Panc1 (cell line): Measurements from ENCODE around the gene LRP1B. TPM values are rescaled to one million over a fixed set of nuclear protein-coding genes. Genes with fewer than 3 reads are reported as not detected.

ENCODE experiments used
- ATAC-seq: fragments of 200-7000 bp; cut with Tn5 transposase; 2 replicates; pipeline ENCODE4 v1.9.1; 2020; ENCODE audit warnings: mild to moderate bottlenecking, moderate library complexity
- BruUV-seq: library from RNA; stranded (reverse); fragments of 400-500 nt; replicated peaks from 2 replicates; lab custom pipeline; 2021; lab: Mats Ljungman, UMichigan
- CTCF ChIA-PET: fragments of 300-600 bp; sonication (Branson Sonifier 250); formaldehyde crosslinking; loops from one replicate; lab custom pipeline; 2022; ENCODE audit warnings: antibody characterized with exemption; lab: Charles Lee
- POLR2A ChIA-PET: fragments of 300-600 bp; sonication (Branson Sonifier 250); formaldehyde crosslinking; loops from one replicate; lab custom pipeline; 2022; ENCODE audit warnings: antibody characterized with exemption; lab: Charles Lee
- DNase-seq: peaks from one replicate; pipeline ENCODE4 v3.0.0-alpha.2; 2010; ENCODE audit warnings: low read depth, low spot score
- H3K27ac ChIP-seq: 2 replicates; pipeline ENCODE4 v1.5.1; 2011; ENCODE audit warnings: mild to moderate bottlenecking, low read length, inconsistent platforms
- H3K27me3 ChIP-seq: fragments of 200-500 bp; sonication (Bioruptor generic); 2 replicates; pipeline ENCODE4 v1.6.0; 2014; ENCODE audit warnings: low read length, inconsistent platforms; ENCODE audit not compliant: control insufficient read depth, insufficient read depth
- H3K36me3 ChIP-seq: fragments of 200-500 bp; sonication (Bioruptor generic); 2 replicates; pipeline ENCODE4 v1.5.1; 2014; ENCODE audit warnings: inconsistent platforms, mild to moderate bottlenecking, low read length, moderate library complexity; ENCODE audit not compliant: control insufficient read depth, insufficient read depth
- H3K4me1 ChIP-seq: 2 replicates; pipeline ENCODE4 v1.5.1; 2011; ENCODE audit warnings: inconsistent platforms, mild to moderate bottlenecking, low read length, moderate library complexity; ENCODE audit not compliant: control insufficient read depth, insufficient read depth
- H3K4me3 ChIP-seq, 2 experiments: 2 replicates each; pipeline ENCODE4 v1.5.1; 2011 to 2012; ENCODE audit warnings: low read depth in 2 of 2, low read length in 2 of 2, mild to moderate bottlenecking in 2 of 2, inconsistent platforms in 1 of 2, moderate library complexity in 1 of 2
- H3K9me3 ChIP-seq: fragments of 200-500 bp; sonication (Bioruptor generic); 2 replicates; pipeline ENCODE4 v1.5.1; 2014; ENCODE audit warnings: low read depth, mild to moderate bottlenecking, inconsistent platforms, low read length, moderate library complexity; ENCODE audit not compliant: control insufficient read depth, insufficient read depth
- CTCF ChIP-seq: fragments of 450-650 bp; IDR thresholded peaks from 2 replicates; pipeline ENCODE4 v1.5.1; 2017; ENCODE audit warnings: mild to moderate bottlenecking
- POLR2AphosphoS5 ChIP-seq: IDR thresholded peaks from 2 replicates; pipeline ENCODE4 v1.6.1; 2012; ENCODE audit warnings: mild to moderate bottlenecking, low read depth, low read length, moderate library complexity
- REST ChIP-seq, 2 experiments: IDR thresholded peaks; 2 replicates each; pipeline ENCODE4 v1.6.1; 2011 to 2012; ENCODE audit warnings: low read depth in 2 of 2, control low read depth in 1 of 2, low read length in 1 of 2, mild to moderate bottlenecking in 1 of 2, moderate library complexity in 1 of 2; ENCODE audit not compliant: insufficient read depth in 1 of 2
- SIN3A ChIP-seq: IDR thresholded peaks from 2 replicates; pipeline ENCODE4 v1.6.1; 2012; ENCODE audit warnings: low read depth, mild to moderate bottlenecking, low read length, moderate library complexity, borderline replicate concordance; ENCODE audit not compliant: insufficient read depth
- TCF7L2 ChIP-seq: IDR thresholded peaks from 2 replicates; pipeline ENCODE4 v1.6.1; 2011; ENCODE audit warnings: mild to moderate bottlenecking, low read depth, low read length, inconsistent platforms
- in situ Hi-C: cut with HindIII; loops from 2 replicates; pipeline ENCODE4 v1.10.0; 2016; ENCODE audit warnings: low sequenced_read_pairs, low pct_unique_long_range_greater_than_20kb
- intact Hi-C: fragments of 100-400 bp; cut with micrococcal nuclease; formaldehyde crosslinking; loops from one replicate; pipeline ENCODE4 v1.10.0; 2022; ENCODE audit not compliant: unreplicated experiment
- total RNA-seq: library from RNA; stranded (reverse); gene quantifications from one replicate; pipeline ENCODE4 v1.2.1, GENCODE V29; 2021; ENCODE audit not compliant: unreplicated experiment

LRP1B gene
- total RNA-seq, 1 experiment from 2014 or later, result 0.54 TPM

GRCh38 chr2:141423124-141423523 lies 707.7 kb downstream of the LRP1B start:
- DNase-seq (no peak), ATAC-seq (no peak)
- TF ChIP-seq TCF7L2, result no peak
- no peak for TF ChIP-seq SIN3A
- TF ChIP-seq CTCF, result no peak
- no peak for TF ChIP-seq REST (IDR thresholded peaks at IDR 0.05; ENCODE audit: insufficient read depth in 1 of 2, low read depth in 2 of 2, low read length in 1 of 2)
- TF ChIP-seq POLR2AphosphoS5, result no peak
- intact Hi-C loops (no loop called here), in situ Hi-C loops (no loop called here)
- POLR2A ChIA-PET, result no interaction called here
- CTCF ChIA-PET, result no interaction called here
- H3K36me3 ChIP-seq, result no peaks in the 10 kb centered on the region
- no peaks in the 10 kb centered on the region for H3K27me3 ChIP-seq
- no peaks in the 10 kb centered on the region for H3K4me1 ChIP-seq
- H3K4me3 ChIP-seq, result no peak overlapping the region
- BruUV-seq, result no TSS peak
- no peak overlapping the region for H3K27ac ChIP-seq
- no peaks in the 10 kb centered on the region for H3K9me3 ChIP-seq

GRCh38 chr2:141417246-141417797 lies 713.5 kb downstream of the LRP1B start:
- Histone ChIP-seq H3K4me1 (no peaks in the 10 kb centered on the region), H3K36me3 (no peaks in the 10 kb centered on the region), H3K27me3 (no peaks in the 10 kb centered on the region), H3K4me3 (no peak overlapping the region), H3K9me3 (no peaks in the 10 kb centered on the region), H3K27ac (no peak overlapping the region)
- no TSS peak for BruUV-seq
- intact Hi-C loops, result no loop called here
- ATAC-seq (no peak), DNase-seq (no peak)
- CTCF ChIA-PET, result no interaction called here
- TF ChIP-seq SIN3A, result no peak
- TF ChIP-seq REST (IDR thresholded peaks at IDR 0.05; ENCODE audit: insufficient read depth in 1 of 2, low read depth in 2 of 2, low read length in 1 of 2), result no peak
- POLR2A ChIA-PET, result no interaction called here
- in situ Hi-C loops, result no loop called here
